NCI-H1092 treated with DMSO at 0.1 percent for 48 hours (cell line): ENCODE measurements around the gene ZNF618.

ENCODE experiments used
- DNase-seq: peaks from one replicate; lab custom pipeline; 2025; lab: John Stamatoyannopoulos, UW

Gene ZNF618

DNA sequence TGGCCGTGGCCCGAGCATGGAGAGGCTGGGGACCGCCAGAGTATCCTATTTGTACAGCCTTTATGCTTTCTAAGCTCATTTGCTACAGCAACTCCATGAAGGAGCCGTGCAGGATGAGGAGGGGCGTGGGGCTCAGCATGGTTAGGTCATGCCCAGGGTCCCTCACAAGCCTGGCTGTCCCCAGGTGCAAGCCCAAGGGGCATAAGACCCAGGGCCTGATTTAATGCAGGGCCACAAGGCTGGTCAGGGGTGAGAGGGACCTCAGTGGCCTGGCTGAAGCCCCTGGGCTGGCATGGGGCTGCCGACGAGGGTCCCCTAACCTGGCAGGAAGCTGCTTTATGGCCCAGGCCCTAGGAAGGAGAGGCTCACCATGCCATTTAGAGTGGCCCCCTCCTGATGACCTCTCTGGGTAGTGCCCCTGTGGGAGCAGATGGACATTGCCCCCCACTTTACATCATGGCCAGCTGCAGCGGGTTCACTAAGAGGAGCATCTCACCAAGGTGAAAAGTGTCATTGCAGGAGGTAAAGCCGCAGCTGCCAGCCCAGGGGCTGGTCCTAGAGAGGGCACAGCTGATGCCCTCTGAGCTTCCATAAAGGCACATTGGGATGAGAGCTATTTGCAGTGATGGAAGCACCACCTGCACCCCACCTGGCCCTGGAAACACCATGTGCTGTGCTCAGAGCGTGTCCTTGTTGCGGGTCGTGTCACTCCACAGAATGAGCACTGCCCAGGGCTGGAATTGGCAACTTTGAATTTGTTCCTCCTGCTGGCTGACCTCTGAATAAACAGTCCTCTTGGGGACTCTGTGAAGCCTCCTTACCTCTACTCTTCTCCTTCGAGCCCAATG lies 58.9 kb downstream of the ZNF618 start:
- DNase-seq = no peak

DNA sequence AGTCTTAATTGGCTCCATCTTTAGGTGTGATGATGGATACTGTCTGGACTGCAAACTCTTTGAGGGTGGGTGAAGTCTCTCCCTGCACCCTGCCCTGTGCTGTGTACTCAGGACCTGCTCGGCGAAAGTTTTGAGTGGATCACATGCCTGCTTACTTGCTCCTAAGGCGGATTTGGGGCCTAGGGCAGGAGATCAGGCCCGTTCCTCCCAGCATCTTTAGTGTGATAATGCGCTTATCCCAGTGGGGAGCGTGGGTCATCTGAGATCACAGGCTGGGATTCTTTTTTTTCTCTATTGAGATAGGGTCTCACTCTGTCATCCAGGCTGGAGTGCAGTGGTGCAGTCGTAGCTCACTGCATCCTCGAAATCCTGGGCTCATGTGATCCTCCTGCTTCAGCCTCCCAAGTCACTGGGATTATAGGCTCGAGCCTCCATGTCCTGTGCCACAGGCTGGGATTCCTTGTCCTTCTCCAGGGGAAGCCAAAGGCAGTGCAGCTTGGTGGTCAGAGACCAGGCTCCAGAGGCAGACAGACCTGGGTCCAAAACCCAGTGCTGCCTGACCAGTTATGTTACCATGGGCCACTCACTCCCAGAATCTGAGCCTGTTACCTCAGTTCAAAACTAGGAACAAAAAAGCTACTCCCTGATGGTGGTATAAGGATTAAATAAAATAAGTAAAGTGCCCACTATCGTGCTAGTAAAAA lies 59.7 kb downstream of the ZNF618 start:
- no peak for DNase-seq

DNA sequence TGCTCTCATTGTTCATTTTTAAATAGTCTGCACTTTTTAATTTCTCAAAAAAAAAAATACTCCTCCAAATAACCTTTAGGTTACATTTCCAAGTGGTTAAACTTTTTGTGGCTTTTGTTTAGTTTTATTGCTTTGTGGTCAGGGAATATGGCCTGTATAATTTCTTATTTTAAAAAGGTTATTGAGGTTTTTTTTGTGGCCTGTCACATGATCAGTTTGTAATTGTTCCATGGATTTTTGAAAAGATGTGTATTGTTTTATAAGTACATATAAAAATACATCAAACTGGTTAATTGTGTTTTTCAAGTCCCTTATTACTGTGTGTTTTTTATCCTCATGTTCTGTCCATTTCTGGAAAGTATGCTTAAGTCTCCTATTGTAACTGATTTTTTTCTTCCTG lies 64.0 kb downstream of the ZNF618 start:
- DNase-seq = no peak

DNA sequence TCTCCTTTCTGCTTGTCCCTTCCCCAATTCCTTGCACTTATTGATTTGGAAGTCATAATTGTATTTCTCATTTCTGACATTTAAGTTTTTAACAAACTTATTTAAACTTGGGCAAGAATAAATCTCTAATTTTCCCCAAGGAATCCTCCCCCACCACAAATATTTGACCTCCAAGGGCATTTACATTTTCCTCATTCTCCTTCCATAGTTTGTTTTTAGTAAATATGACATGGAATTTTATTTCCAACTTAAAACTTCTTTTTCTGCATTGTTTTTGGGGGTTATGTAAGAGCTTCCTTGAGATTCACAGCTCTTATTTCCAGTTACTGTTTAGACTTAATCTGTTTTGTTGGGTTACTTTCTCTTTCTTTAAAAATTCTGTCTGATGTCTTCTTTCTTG lies 64.9 kb downstream of the ZNF618 start:
- DNase-seq = no peak

DNA sequence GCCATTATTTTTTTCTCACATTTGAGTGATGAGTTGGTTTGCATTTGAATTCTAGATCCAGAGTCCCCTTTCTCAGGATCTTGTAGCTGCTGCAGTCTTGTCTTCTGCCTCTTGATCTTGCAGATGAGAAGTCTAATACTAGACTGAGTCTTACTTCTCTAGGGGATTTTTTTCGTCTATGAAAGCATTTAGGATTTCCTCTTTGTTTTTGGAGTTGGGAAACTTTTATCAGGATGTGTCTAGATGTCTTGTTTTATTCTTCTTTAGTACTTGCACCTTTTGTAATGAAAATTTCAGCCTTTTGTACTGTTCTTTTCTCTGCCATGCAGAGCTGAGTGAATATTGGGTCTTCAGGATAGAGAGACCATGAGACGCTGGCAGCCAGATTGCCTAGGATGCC lies 65.4 kb downstream of the ZNF618 start:
- no peak for DNase-seq

DNA sequence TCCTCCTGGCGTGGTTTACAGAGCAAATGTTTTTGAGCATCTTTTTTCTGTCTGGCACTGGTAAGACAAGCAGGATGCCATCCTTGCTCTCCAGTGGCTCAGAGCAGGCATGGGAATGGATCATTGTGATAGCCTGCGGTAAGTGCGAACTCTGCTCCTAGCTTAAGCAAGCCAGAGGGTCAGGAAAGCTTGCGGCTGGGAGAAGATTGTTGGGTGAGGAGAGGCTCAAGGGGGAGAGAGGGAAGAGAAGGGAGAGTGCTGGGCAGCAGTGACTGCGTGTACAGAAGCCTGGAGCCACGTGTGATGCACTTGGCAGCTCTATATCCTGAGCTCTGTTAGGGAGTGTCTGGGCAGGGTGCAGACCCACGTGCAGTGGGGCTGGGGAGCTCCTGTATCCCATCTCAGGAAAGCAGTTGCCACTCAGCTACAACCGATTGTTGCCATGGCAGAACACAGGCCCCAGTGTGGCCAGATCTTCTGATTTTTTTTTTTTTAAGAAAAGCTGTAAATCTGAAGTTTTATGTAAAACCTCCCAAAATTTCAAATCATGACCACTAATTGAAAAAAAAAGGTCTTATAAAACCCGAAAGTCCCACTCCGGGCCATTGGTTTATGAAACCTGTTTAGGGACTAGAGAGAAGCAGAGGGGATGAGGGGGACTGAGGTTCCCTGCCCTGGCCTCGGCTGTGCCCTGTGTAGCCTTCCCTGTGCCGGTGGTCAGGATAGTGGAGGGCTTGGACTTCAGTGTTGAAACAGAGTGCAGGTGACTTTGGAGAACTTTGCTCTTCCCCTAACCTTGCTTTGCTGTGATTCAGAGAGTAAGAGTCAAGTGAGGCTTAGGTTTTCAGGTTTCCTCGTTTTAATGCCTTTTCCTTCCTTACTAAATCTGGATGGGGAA lies 67.3 kb downstream of the ZNF618 start:
- no peak for DNase-seq

DNA sequence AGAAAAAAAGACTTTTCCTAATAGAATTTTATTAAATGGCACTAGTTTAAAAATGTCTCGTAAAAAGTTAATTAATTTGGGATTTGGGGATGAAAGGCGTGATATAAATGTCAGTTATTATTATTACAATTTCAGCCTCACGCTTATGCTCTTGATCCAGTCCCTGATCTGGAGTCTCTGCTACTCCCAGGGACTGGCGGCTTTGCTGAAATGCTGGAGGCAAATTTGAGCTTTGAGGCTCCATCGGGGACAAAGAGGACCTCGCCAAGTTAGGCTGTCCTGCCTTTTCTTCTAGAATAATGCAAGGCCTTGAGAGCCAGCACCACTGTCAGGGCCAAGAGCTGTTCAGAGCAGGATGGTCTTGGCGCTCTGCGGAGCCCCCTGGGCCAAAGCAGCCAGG lies 69.7 kb downstream of the ZNF618 start:
- no peak for DNase-seq

DNA sequence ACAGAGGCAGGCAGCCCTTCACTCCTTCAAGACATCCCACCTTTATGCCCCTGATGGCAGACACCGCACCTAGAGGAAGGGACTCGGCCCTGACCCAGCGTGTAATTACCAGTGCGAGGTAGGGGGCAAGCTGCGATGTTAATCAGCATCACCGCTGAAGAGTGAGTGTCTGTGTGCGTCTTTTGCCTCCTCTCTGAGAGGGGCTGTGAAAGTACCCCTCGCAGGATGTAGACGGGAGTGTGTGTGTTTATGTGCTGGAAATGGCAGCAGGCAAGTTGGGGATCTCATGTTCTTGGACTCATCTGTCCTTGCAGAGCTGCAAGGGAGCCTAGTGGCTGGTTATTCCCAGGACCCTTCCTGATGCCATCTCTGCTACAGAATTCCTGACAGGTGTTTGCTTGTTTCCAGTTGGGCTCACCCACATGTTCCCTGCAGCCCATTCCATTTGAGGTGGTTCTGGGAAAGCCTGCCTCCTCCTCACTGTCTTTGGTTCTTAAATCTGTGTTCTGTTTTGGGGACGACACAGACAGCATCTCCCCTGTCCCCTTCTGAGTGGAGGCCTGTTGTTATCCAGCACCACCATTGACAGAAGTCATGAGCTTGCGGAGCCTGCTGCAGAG lies 70.5 kb downstream of the ZNF618 start:
- DNase-seq = no peak

DNA sequence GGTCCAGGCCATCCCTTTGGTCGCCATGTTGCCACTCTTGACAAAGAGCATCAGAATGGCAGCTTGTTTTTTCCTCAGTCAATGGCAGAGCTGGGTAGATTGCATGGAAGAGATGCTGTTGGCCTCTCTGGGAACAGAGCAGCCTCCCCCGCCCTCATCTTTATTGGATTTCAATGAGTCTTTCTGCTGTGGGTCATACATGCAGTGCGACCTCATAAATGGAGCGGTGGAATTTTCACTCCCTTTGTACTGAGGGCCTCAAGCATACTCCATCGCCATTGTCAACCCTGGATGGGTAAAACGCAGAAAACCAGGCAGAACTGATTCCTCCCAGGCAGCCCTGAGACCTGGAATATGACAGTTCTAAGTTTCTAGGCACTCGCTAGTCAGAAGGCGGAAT lies 71.8 kb downstream of the ZNF618 start:
- no peak for DNase-seq

DNA sequence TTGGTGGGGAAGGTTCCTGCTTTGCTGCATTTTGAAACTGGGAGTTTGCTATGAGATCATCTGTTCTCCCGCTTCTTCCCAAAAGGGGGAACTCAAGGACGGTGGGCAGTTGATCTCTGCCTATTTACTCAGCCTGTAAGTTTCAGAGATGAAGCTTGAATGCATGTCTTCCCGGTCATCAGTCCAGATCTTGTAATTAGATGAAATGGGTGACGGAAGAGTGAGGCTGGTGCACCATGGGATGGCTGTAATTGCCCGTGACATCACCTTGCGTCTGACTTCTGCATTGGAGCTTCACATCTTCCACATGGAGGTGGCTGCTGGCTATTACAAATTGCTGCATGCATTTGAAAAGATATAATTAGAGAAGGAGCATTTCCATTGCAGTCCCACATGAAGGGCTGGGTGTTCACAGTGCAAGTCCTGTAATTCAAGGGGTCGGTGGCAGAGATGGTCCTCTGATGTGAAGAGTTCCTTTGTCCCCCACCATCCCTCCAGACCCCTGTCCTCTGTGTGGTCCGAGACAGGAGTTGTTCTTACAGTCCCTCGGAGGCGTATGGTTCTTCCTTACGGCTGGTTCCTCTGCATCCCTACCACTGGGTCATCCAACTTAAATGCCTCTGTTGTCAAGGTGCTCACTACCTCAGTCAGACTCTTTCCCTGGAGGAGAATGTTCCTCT lies 72.9 kb downstream of the ZNF618 start:
- no peak for DNase-seq

DNA sequence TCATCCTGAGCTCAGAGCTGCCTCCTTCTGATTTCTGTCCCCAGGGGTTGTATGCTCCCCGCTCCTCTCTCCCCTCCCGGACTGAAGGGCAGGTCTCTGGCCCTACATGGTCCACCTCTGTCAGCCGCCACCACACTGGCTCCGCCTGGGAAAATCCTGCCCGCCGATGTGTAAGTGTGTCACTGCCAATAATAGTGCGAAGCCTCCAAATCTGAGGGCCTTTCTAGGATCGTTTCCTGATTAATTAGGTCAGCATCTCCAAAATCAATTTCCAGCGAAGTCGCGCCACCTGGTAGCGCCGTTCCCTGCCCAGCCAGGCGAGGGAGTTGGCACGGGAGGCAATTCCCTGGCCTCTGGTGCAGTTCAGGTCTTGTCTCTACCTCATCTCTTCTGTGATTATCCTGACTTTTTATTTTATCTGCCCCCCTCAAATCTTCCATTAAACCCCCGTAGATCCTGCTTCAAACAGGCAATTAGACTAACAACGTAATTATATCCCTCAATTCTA lies 73.5 kb downstream of the ZNF618 start:
- DNase-seq = no peak

DNA sequence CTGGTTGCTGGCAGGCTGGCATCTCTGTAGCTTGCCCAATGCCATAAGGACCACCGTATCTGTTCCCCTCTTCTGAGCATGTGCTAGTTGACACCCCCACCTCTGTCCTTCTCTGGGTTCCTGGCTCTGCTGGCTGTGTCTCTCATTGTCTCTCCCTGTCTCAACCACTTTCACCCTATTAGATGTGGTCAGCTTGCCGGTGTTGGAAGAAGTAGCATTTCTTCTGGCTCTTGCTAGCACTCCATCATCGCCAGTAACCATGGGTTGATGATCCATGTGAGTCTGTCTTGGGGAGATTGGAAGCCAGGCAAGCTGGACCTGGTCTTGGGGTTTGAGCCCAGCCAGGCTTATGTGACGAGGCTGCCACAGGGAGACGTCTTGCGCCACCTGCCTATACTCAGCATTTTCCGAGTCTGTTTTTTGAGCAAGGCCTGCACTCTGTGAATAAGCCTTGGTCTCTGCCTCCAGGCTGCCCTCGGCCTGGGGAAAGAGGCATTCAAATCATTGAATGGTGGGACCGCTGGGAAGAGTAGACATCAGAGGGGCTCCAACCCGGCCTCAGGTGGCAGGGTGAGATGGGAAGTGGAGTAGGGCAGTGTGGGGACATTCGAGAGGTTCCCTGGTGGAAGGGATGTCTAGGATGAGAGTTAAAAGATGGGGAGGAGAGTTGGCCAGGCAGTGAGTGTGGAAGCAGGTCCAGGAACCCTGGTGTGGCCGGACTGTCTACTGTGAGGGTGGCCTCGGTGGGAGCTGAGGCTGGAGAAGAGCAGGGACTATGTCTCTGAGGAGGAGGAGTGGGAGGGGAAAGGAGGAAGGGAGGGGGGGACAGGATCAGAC lies 74.3 kb downstream of the ZNF618 start:
- no peak for DNase-seq

DNA sequence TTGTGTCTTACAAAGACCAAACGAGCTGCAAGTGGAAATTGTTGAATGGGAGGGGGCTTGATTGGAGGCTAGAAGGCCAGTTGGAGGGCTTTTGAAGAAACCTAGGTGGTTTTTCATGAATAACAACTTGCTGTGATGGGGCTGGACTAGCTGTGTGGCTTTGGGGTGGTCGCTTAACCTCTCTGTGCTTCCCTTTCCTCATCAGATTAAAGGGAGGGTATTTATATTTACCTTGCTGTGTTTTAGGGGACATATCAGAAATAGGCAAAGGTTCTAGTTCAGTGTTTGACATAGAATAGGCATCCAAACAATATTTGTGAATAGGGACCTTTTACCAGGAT lies 74.9 kb downstream of the ZNF618 start:
- DNase-seq = no peak

DNA sequence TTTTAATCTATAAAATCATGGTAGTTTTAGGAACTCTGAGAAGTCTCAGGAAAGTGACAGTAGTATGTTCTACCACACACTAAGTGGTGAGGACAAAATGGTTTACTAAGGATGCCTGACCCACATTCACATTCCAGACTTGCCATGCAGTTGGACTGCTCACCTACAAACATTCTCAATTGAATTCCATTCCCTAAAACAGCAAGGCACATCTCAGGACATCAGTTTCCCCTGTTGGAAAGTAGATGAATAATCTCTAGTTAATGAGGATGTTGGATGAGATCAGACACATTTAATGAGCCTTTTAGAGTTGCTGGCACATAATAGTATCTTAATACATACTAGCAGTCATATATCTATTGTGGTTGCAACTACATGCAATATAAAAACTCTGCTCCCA lies 76.6 kb downstream of the ZNF618 start:
- DNase-seq = no peak

DNA sequence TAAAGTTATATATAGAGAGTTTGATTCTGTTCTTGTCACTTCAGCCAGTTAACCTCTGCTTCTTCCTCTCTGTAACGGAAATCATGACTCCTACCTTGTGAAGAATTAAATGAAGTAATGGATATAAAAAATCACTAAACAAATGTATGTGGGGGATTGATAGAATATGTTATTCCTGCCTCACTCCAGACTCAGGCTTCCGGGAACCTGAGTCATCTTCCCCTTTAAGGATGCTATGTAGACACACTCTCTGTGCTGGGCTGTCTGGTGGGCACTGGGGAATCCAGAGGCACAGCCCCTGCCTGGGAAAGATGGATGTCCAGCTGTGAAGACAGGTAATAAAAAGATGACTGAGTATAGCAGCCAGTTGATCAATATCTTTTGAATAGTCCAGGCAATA lies 77.4 kb downstream of the ZNF618 start:
- DNase-seq = no peak

DNA sequence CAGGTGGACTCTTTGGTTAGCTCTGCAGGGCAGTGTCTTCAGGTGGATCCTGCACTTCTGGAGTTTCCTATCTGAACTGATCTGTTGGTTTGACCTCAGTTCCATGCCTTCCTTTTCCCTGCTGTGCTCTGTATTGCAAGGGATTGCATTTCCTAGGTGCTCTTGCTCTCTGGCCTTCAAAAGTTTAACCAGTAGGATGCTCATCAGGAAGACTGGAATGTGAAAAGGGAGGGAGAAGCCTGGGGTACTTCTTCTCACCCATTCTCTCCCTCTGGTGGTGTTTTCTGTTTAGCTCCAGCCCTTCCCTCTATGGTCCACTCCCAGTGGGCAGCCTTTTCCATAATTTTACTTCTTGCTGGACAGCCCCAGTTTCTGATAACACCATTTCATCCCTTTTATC lies 78.5 kb downstream of the ZNF618 start:
- DNase-seq = no peak

DNA sequence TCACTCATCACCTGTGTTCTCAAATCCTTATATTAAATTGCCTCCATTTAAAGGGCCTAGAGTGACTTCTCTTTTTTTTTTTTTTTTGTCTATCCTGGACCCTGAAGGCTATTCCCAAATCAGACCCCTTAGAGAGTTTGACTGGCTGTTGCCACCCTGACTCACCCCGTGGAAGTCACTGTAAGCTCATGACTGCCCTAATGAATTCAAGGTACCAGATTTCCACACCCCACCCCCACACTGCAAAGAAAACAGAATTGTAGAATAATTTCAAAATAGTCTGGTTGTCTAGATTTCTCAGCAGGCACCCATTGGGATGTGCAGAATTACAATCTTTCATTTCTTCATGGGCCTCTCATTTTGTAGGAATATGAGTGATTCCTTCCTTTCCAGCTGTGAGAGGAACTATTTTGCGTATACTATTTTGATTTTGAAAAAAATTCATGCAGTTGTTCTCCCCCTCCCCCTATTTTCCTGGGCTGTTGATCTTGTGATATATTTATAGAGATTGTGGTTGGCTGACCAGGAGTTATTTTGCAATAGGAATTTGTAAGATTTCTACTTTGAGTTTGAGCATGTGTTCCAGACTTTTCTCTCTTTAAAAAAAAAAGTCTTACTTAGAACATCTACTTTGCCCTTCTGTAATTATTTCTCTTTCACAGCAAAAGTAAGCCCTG lies 79.1 kb downstream of the ZNF618 start:
- no peak for DNase-seq

DNA sequence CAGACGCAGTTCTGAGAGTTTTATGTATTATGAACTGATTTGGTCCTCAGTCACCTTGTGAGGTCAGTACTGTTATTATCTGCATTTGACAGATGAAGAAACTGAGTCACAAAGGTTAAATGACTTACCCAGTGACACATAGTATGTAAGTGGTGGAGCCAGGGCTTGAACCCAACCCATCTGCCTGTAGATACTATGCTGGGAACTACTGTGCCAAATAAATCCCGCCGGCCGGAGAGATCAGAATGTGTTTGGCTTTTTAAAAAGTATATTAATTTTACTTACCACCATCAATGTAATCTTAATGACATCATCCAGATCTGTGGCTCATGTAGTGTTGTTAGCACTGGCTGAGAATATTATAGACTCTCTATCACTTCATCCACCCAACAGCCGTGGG lies 80.8 kb downstream of the ZNF618 start:
- DNase-seq = no peak

DNA sequence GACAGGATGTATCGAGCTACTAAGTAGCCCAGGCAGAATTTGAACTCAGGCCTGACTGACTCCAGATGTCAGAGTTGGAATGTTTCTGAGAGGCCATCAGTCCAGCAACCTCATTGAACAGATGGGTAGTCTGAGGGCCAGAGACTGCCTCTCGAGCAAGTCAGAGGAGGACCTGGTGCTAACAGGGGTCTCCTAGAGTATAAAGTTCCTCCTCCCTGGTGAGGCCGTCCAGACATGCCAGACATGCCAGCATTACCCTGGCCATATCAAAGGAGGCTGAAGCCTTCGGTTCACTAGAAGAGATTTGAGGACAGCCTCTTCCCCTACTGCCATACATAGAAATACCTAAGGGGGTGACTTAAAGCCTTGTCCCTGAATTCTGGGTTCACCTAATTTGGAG lies 81.2 kb downstream of the ZNF618 start:
- no peak for DNase-seq

DNA sequence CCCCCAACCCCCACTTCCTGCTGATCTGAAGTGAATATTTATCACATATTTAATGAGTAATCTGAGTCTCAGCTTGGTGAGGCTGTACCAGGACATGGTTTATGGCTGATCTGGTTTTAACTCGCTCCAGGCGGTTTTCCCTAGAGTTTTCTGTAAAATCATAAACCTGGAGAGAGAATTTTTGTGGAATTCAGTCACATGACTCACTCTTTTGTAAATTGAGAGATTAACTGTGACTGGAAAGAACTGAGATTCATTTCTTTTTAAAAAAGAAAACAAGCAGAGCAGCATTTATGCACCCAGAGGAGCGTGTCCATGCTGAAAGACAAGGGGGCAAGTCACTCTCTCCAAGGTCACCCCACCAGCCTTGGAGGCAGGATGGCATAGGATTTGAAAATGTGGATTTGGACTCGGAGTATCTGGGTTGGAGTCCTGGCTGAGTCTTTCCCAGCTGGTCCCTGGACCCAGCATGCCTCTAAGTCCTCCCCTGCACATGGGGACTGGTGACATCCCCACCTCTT lies 81.8 kb downstream of the ZNF618 start:
- no peak for DNase-seq
